Skeletal muscle satellite cell (primary cell): ENCODE data around the gene RNF121.

ENCODE experiments used
- H3K27me3 ChIP-seq: 2 replicates; pipeline ENCODE4 v1.7.0; 2013; ENCODE audit warnings: low read length; ENCODE audit not compliant: control insufficient read depth, insufficient read depth
- H3K36me3 ChIP-seq: 2 replicates; pipeline ENCODE4 v1.7.0; 2013; ENCODE audit warnings: mild to moderate bottlenecking, control low read depth, low read length; ENCODE audit not compliant: insufficient read depth
- H3K4me1 ChIP-seq: 2 replicates; pipeline ENCODE4 v1.7.0; 2013; ENCODE audit warnings: low read length; ENCODE audit not compliant: control insufficient read depth, insufficient read depth
- H3K4me2 ChIP-seq: 2 replicates; pipeline ENCODE4 v1.7.0; 2013; ENCODE audit warnings: mild to moderate bottlenecking, low read length
- H3K4me3 ChIP-seq: 2 replicates; pipeline ENCODE4 v1.7.0; 2013; ENCODE audit warnings: low read length
- H3K9ac ChIP-seq: 2 replicates; pipeline ENCODE4 v1.7.0; 2013; ENCODE audit warnings: mild to moderate bottlenecking, low read depth, low read length, moderate library complexity
- H3K9me3 ChIP-seq: replicated peaks from 2 replicates; pipeline ENCODE4 v1.7.0; 2013; ENCODE audit warnings: mild to moderate bottlenecking, control low read depth, low read length

RNF121 gene

DNA sequence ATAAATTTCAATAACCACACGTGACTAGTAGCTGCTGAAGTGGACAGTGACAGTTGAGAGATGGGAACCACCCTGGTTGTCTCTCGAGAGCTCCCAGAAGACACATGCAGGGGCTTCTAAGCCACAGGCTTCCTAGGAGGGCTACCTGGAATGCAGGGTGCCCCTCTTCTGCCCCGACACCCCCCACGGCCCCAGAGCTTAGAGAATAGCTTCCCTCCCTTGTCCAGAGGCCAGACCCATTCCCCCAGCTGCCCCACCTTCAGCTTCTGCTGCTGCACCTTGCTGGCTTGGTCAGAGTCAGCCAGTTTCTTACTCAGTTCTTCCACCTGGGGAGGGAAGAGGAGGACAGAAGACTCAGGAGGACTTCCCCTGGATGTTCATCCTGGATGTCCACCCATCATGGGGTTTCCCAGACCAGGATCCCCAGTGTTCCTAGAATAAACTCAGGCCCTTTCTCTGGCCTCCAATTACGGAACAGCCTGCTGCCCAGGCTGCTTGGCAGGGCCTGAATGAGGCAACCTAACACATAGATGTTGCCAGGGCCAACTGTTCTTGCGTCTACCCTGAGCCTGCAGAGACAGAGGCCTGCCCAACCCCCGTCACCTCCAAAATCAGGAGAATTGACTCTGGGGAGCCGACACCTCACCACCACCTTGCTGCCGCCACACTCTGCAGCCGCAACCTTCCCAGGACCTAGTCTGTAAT is 81.8 kb downstream of the RNF121 start:
- Histone ChIP-seq H3K4me1 (peaks cover 30% of the 10 kb centered on the region), H3K27me3 (no peaks in the 10 kb centered on the region), H3K4me3 (no peak overlapping the region), H3K9ac (no peak overlapping the region), H3K4me2 (no peak overlapping the region), H3K36me3 (peaks cover 98% of the 10 kb centered on the region), H3K9me3 (no peaks in the 10 kb centered on the region)

DNA sequence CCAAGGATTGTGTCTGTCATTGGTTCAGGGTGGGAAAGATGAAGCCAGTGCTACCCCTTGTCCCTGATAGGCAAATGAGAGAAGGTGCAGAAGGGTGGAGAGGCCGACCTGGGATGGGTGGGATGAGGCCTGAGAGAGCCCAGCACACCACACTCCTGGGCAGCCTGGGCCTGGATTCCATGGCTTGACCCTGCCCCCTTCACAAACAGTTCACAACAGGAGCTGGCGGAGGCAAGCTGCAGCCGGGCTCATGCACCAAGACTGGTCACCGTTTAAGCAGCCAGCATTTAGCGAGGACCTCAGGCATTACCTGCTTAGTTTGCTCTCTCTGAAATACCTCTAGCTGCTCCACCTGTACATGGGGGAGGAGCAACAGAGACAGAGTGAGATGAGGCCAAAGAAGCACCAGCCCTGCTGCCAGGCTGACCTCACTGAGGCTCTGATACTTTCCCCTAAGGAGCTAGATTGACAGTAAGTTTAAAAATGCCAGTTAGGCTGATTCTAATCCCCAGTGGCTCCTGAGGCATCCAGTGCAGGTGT is 83.3 kb downstream of the RNF121 start:
- Histone ChIP-seq H3K4me2 (no peak overlapping the region), H3K4me3 (no peak overlapping the region), H3K9ac (no peak overlapping the region), H3K36me3 (peaks cover 98% of the 10 kb centered on the region), H3K9me3 (no peaks in the 10 kb centered on the region), H3K4me1 (peaks cover 30% of the 10 kb centered on the region), H3K27me3 (no peaks in the 10 kb centered on the region)

DNA sequence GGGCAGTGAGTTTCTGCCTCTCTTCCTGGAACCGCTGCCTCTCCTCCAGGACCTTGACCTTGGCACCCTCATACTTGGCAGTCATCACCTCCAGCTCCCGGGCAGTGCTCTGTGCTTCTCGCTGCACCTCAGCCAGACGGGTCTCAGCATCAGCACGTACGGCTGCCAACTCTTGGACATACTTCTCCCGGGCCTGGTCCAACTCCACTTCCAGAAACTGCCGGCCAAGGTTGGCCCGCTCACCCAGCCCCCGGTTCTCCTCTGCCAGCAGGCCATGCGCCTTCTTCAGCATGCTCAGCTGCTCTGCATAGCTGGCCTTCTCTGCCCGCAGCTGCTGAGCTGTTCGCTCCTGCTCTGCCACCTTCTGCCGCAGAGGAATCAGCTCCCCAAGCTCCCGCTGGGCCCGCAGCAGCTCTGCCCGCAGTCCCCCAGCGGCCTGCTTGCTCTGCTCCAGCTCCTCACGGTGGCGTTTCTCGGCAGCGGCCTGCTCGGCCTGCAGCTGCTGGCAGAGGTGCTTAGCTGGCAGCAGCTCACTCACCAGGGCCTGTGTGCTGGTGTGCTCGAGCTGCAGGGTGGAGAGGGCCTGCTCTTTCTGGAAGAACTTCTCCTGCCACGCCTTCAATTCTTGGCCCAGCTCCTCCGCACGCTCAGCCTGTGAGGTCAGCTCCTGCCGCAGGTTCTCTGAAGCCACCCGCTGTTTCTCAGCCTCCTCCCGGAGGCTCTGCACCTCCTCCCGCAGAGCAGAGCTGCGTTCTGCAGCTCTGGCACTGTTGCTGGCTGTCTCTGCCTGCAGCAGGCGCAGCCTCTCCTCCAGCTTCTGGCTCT is 84.3 kb downstream of the RNF121 start:
- Histone ChIP-seq H3K9ac (peak overlapping the region; percentile 33), H3K36me3 (peaks cover 98% of the 10 kb centered on the region), H3K9me3 (no peaks in the 10 kb centered on the region), H3K4me1 (peaks cover 30% of the 10 kb centered on the region), H3K4me2 (peak overlapping the region; percentile 36), H3K4me3 (no peak overlapping the region), H3K27me3 (no peaks in the 10 kb centered on the region)

DNA sequence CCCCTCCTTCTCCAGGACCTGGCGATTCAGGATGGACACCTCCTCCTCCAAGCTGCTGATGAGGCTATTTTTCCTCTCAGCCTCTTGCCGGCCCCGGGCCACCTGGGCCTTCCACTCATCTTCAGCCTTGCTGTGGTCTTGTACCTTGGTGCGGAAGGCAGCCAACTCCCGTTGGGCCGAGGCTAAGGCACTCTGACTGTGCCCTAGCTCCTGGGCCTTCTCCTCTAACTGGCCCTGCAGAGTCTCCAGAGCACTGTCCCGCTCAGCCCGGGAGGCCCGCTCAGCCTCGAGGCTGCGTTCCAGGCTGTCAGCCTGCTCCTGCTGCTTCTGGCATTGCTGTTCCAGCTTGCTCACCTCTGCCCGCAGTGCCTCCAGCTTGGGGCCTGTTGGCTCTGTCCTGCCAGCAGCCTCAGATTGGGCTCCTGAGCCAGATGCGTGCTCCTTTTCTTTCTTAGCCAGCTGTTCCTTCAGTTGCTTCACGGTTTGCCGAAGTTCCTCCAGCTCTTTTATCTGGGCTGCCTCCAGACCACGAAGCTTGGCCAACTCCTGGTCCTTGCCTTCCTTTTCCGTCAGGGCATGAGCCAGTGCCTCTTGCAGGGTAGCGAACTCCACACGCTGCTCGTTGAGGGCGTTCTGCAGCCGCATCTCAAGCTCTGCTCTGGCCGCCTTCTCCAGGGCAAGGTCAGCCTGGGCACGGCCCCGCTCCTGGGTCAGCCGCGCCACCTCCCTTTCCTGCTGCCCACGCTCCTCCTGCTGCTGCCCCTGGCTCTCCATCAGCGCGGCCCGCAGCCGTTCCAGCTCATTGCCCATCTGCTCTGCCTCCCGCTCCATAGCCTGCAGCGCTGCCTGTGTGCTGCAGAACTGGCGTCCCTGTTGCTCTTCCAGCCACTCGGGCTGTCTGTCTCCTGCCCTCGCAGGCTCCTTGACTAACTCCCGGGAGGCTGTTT is 85.2 kb downstream of the RNF121 start:
- peak overlapping the region; percentile 36 for H3K4me2 ChIP-seq
- no peak overlapping the region for H3K9ac ChIP-seq
- H3K9me3 ChIP-seq, result no peaks in the 10 kb centered on the region
- no peak overlapping the region for H3K4me3 ChIP-seq
- H3K36me3 ChIP-seq, result peaks cover 99% of the 10 kb centered on the region
- H3K4me1 ChIP-seq, result peaks cover 30% of the 10 kb centered on the region
- H3K27me3 ChIP-seq, result no peaks in the 10 kb centered on the region

DNA sequence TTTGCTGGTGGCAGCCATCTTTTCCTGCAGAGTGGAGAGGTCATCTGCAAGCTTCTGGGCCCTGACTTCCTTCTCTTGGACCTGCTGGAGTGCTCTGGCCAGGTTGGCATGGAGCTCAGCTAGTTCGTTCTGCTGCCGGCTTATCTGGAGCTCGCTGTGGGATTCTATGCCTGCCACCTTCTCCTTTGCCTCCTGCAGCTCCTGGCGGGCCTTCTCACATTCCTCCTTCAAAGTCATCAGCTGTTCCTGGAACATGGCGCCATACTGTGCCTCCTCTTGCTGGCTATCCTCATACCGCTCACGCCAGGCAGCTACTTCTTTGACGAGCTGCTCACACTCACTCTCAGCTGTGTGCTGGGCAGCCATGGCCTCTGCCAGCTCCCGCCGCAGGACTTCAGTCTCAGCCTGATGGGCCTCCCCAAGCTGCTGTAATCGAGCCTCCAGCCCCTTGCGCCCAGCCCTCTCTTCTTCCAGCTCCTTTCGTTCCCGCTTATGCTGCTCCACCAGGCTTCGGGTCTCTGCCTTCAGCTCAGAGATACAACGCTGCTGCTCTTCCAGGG is 86.0 kb downstream of the RNF121 start:
- H3K27me3 ChIP-seq, result no peaks in the 10 kb centered on the region
- H3K4me1 ChIP-seq, result peaks cover 30% of the 10 kb centered on the region
- no peak overlapping the region for H3K4me2 ChIP-seq
- H3K4me3 ChIP-seq, result no peak overlapping the region
- no peak overlapping the region for H3K9ac ChIP-seq
- H3K36me3 ChIP-seq, result peaks cover 100% of the 10 kb centered on the region
- H3K9me3 ChIP-seq, result no peaks in the 10 kb centered on the region

DNA sequence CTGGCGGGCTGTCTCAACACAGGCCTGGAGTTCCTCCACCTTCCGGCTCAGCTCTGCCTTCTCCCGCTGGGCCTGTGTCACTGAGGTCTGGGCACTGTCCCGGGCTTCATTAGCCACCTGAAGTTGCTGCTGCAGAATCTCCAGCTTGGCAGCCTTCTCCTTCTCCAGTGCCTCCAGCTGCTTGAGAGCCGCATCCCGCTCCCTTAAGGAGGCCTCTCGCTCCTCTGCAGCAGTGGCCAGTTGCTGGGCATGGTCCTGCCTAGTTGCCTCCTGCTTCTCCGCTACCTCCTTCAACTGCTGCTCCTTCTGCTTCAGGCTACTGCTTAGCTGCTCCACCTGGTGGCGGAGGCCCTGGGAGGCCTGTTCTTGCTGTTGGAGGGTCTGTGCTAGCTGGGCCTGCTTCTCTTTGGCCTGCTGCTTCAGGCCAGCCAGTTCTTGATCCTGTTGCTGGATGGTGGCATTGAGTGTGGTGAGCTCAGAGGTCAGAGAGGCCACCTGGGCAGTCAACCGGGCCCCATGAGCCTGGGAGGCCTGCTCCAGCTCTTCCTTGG is 86.7 kb downstream of the RNF121 start:
- Histone ChIP-seq H3K9ac (no peak overlapping the region), H3K4me2 (no peak overlapping the region), H3K36me3 (peaks cover 99% of the 10 kb centered on the region), H3K4me1 (peaks cover 30% of the 10 kb centered on the region), H3K27me3 (no peaks in the 10 kb centered on the region), H3K4me3 (no peak overlapping the region), H3K9me3 (no peaks in the 10 kb centered on the region)

DNA sequence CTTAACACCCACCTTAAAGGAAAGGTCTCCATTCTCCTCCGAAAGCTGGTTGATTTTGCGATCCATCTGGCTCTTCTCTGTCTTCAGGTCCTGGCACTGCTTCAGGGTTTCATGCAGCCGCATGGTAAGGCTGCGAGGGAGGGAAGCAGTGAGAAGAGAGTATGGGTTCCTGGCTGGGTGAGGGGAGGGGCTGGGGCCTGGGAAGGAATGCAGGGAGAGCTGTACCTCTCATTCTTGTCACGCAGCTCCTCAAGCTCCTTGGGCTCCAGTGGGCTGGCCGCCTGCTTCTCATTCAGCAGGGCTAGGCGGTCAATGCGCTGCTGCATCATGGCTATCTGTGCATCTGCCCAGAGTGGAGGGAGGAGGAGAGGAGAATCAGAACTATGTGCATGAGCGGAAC is 89.3 kb downstream of the RNF121 start:
- Histone ChIP-seq H3K27me3 (no peaks in the 10 kb centered on the region), H3K4me3 (no peak overlapping the region), H3K9me3 (no peaks in the 10 kb centered on the region), H3K4me1 (peaks cover 20% of the 10 kb centered on the region), H3K4me2 (no peak overlapping the region), H3K36me3 (peaks cover 98% of the 10 kb centered on the region), H3K9ac (no peak overlapping the region)

DNA sequence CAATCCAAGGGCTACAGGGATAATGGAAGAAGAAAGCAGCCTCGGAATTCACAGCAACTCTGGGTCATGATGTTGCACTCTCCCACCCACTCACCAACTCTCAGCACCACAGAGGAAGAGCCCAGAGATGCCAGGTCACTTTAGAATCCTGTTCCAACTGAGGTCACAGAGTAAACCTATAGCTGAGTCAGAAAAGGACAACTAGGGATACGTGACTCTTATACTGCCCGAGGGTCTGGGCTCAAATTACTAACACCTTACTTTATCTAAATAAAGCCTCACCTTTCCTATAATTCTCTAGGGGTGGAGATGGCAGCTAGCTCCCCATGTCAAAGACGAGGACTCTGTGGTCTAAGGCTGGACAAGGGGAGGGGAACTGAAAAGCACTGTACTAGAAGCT is 94.5 kb downstream of the RNF121 start:
- no peak overlapping the region for H3K4me2 ChIP-seq
- peaks cover 8% of the 10 kb centered on the region for H3K4me1 ChIP-seq
- no peak overlapping the region for H3K4me3 ChIP-seq
- H3K9me3 ChIP-seq, result no peaks in the 10 kb centered on the region
- H3K36me3 ChIP-seq, result peaks cover 78% of the 10 kb centered on the region
- no peaks in the 10 kb centered on the region for H3K27me3 ChIP-seq
- no peak overlapping the region for H3K9ac ChIP-seq

DNA sequence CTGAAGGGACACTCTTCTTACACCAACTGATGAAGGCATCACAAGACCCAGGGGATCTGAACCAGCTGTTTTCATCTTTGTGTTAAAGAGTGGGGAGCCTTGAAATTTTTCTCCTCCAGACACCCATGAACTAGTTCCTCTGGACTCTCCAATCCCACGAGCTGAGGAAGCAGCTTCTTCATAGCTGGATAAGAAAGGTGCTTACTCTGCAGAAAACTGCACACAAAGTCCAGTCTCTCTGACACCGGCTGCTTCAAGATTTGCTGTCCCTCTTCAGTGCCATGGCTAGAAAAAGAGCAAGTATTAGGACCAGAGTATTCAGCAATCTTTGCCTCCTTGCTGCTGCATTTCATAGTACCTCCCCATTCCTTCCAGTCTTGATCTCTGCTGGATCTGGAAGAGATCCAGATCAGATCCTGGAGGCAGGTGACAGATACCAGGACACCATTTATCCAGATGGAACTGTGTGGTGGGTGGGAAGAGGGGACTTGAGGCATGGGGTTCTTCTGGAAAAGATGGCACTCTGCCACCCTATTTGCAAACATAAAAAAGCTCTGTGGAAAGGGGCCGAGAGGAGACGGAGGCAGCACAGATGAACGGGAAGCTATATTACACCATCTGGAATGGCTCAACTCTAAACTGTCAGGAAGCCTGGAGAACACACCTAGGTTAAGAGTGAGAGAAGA is 95.4 kb downstream of the RNF121 start:
- Histone ChIP-seq H3K9ac (no peak overlapping the region), H3K4me3 (no peak overlapping the region), H3K36me3 (peaks cover 73% of the 10 kb centered on the region), H3K9me3 (no peaks in the 10 kb centered on the region), H3K4me1 (peaks cover 8% of the 10 kb centered on the region), H3K27me3 (no peaks in the 10 kb centered on the region), H3K4me2 (no peak overlapping the region)

DNA sequence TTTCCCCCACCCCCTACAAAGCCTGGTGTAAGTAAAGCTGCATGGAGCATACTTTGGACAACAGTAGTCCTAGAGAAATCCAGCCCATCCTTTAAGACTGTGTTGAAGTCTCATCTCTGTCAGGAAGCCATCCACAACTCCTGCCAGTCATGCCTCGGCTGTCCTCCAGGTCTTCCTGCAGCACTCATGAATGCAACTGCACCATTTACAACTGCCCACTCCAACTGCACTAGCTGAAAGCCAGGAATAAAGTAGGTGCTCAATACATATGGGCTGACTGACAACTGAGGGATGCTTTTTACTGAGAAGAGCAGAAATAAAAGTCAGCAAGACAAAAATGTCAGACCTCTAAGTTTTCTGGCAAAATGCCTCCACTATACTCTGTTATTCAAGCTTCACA is 97.2 kb downstream of the RNF121 start:
- peaks cover 8% of the 10 kb centered on the region for H3K4me1 ChIP-seq
- no peak overlapping the region for H3K4me3 ChIP-seq
- no peak overlapping the region for H3K4me2 ChIP-seq
- H3K36me3 ChIP-seq, result peaks cover 64% of the 10 kb centered on the region
- H3K9me3 ChIP-seq, result no peaks in the 10 kb centered on the region
- no peaks in the 10 kb centered on the region for H3K27me3 ChIP-seq
- H3K9ac ChIP-seq, result no peak overlapping the region
